ENCODE measurements around the gene ACADM.
"Not testable (repeated sequence)": the region's sequence is repeated elsewhere in the genome, so short reads cannot be mapped to it uniquely, and the experiment has no call there.

Gene ACADM

GRCh38 chr1:75794382-75794781 is 69.9 kb downstream of the ACADM start:
- DNase-seq (ENCODE audit: low read depth, low spot score): no peak

- no peak for DNase-seq (ENCODE audit: low read depth, low spot score)
These were observed 71.2 kb downstream of the ACADM start for GRCh38 chr1:75795703-75796193.

- peak; percentile 48 for DNase-seq (ENCODE audit: low read depth, low spot score)
These were observed 72.1 kb downstream of the ACADM start, which contains the start of gene MSH4 for GRCh38 chr1:75796376-75797272. MSH4 (plus strand) TSS chr1:75796882; CDS start chr1:75796986, 104 bp downstream.

- DNase-seq (ENCODE audit: low read depth, low spot score): no peak
These were observed 72.7 kb downstream of the ACADM start for GRCh38 chr1:75797273-75797588.

GRCh38 chr1:75797606-75798216 is 73.2 kb downstream of the ACADM start:
- no peak for DNase-seq (ENCODE audit: low read depth, low spot score)

GRCh38 chr1:75801480-75801879 is 77.0 kb downstream of the ACADM start:
- not testable (repeated sequence) for DNase-seq (ENCODE audit: low read depth, low spot score)

GRCh38 chr1:75808921-75809320 is 84.4 kb downstream of the ACADM start:
- DNase-seq (ENCODE audit: low read depth, low spot score): no peak

- not testable (repeated sequence) for DNase-seq (ENCODE audit: low read depth, low spot score)
These were observed 85.6 kb downstream of the ACADM start for GRCh38 chr1:75810113-75810512.

- no peak for DNase-seq (ENCODE audit: low read depth, low spot score)
These were observed 86.9 kb downstream of the ACADM start for GRCh38 chr1:75811211-75811981.

GRCh38 chr1:75812065-75812464 is 87.6 kb downstream of the ACADM start:
- no peak for DNase-seq (ENCODE audit: low read depth, low spot score)
